NB4 (cell line): ENCODE data around the gene CEP120.

ENCODE experiments used
- CTCF ChIP-seq: IDR thresholded peaks from one replicate; pipeline ENCODE4 v1.5.1; 2012; ENCODE audit warnings: low read depth, low read length
- POLR2A ChIP-seq: IDR thresholded peaks from 2 replicates; pipeline ENCODE4 v1.6.1; 2011; ENCODE audit warnings: mild to moderate bottlenecking; ENCODE audit not compliant: insufficient read length; ENCODE audit errors: extremely low read depth
- TF ChIP-seq, protein P1 (sequence below): IDR thresholded peaks from 2 replicates; pipeline ENCODE4 v1.6.1; 2011; ENCODE audit warnings: low read depth, low read length

DNA sequence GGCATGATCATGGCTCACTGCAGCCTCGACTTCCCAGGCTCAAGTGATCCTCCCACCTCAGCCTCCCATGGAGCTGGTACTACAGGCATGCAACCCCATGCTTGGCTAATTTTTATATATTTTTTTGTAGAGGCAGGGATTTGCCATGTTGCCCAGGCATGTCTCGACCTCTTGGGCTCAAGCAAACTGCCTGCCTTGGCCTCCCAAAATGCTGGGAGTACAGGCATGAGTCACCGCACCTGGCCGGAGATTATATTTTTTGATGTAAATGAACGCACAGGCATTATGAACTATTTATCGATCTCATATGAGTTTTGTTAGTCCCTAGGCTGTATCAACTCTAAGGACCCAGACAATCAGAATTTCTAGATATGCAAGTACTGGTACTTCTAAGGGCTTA lies 25.5 kb upstream of the CEP120 start:
- no peak for TF ChIP-seq CTCF
- no peak for TF ChIP-seq POLR2A
- TF ChIP-seq, protein P1, sequence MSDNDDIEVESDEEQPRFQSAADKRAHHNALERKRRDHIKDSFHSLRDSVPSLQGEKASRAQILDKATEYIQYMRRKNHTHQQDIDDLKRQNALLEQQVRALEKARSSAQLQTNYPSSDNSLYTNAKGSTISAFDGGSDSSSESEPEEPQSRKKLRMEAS: no peak
